ENCODE results near the gene EXD3. TPM values are rescaled to one million over a fixed set of nuclear protein-coding genes. Genes with fewer than 3 reads are reported as not detected.

The EXD3 gene
- total and polyA plus RNA-seq, 9 of the 15 experiments (the other 6 are each of a cell fraction or from before 2014, with no cell fraction given), result 0.29 to 12.5 (median 3.9) TPM

DNA sequence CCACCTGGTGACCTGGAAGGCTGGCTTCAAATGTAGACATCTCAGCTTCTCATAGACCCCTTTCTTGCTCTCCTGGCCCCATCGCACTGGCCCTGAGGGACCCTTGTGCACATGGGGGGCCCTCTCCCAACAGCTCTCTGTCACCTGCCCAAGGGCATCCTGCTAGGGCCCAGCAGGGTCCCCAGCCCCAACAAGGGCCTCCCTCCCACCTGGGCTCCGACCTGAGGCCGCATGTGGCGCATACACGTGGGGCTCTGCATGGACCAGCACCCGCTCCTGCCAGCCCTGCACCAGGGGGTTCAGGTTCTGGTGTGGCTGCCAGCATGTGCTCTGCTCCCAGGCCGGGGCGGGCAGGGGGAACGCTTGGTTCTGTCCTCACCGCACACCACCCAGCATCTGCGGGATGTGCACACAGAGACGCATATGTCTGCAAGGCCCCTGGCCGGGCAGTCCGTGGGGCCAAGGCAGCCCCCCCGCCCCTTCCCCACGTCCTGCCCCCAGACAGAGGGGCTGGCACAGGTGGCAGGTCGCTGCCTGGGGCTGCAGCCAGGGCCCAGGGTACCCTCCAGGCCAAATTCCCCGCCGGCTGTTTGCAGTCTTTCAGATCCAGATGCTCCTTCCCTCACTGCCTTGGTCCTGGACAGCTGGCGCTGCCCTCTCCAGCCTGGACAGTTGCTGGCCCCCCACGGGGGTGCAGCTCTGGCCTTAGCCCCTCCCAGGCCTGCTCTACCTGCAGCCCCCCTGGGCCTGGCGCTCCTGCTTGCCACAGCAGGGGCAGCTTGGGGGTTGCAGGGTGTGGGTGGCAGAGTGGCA is 103.0 kb downstream of the EXD3 start:
- Histone ChIP-seq H3K36me3 (ENCODE audit: control insufficient read depth, insufficient read depth, low read length) (no peaks in the 10 kb centered on the region), H3K9me3 (replicated peaks; ENCODE audit: control insufficient read depth, insufficient read depth, low read depth, low read length) (no peaks in the 10 kb centered on the region), H3K4me3 (no peak overlapping the region), H3K9ac (ENCODE audit: insufficient read depth in 1 of 2, low read depth in 2 of 2, low read length in 2 of 2) (no peak overlapping the region), H3K79me2 (ENCODE audit: control insufficient read depth, insufficient read depth, low read length) (no peaks in the 10 kb centered on the region), H3K27ac (ENCODE audit: extremely low read depth, low read depth, low read length) (no peak overlapping the region), H3K4me2 (ENCODE audit: insufficient read depth, low read length) (no peak overlapping the region), H3K9me1 (ENCODE audit: control insufficient read depth, insufficient read depth, low read length) (no peaks in the 10 kb centered on the region), H3K4me1 (replicated peaks in 1 of 2; ENCODE audit: control insufficient read depth in 2 of 2, insufficient read depth in 2 of 2, low read length in 2 of 2) (peaks cover 6 to 68% of the 10 kb centered on the region in 2 experiments), H4K20me1 (replicated peaks; ENCODE audit: control insufficient read depth, insufficient read depth, low read length) (no peaks in the 10 kb centered on the region), H2AFZ (ENCODE audit: low read depth, low read length) (no peak overlapping the region), H3K27me3 (ENCODE audit: control insufficient read depth in 2 of 2, insufficient read depth in 2 of 2, low read length in 2 of 2) (peaks cover 0 to under 1% of the 10 kb centered on the region in 2 experiments; a peak in 1 of 5 replicates)
- no TSS peak for BruUV-seq (replicated peaks)
- no peak for ATAC-seq
- TF ChIP-seq PHF21A (IDR thresholded peaks at IDR 0.05; ENCODE audit: borderline replicate concordance, low read depth), result no peak
- TF ChIP-seq PCBP1 (IDR thresholded peaks at IDR 0.05; ENCODE audit: low read depth, low read length, poor library complexity, severe bottlenecking), result peak; percentile 39
- TF ChIP-seq ERF (CRISPR knock-in tag; IDR thresholded peaks at IDR 0.05), result no peak
- peak in 1 of 4 experiments; percentile 4 for DNase-seq (ENCODE audit: extremely low read depth in 1 of 4, low spot score in 3 of 4)
- no peak for FAIRE-seq
- in situ Hi-C loops (cut with MboI) (no loop called here), intact Hi-C loops (cut with micrococcal nuclease) (no loop called here)
- 54% methylated on average over 13 of the region's 22 CpGs for WGBS (ENCODE audit: insufficient coverage, low coverage, missing lambda C conversion rate)
- ChIA-PET POLR2A (interaction anchor here (0.5 to 1.1 kb wide), 4 partner anchors 16 to 277 kb away, joined by 3 to 5 read pairs (median 4); no protein-coding TSS in a partner anchor), CTCF (ENCODE audit: low intra/inter-chr PET ratio) (interaction anchor here (1.0 kb wide), 1 partner anchor 24 kb away, joined by 4 read pairs; no protein-coding TSS in a partner anchor)
